ENCODE data around the gene PANK1. TPM values are rescaled to one million over a fixed set of nuclear protein-coding genes. Genes with fewer than 3 reads are reported as not detected.
"Not testable (repeated sequence)": the region's sequence is repeated elsewhere in the genome, so short reads cannot be mapped to it uniquely, and the experiment has no call there.

PANK1 gene
- total and polyA plus RNA-seq, 2 donors, result 3.7 to 6.5 TPM

DNA sequence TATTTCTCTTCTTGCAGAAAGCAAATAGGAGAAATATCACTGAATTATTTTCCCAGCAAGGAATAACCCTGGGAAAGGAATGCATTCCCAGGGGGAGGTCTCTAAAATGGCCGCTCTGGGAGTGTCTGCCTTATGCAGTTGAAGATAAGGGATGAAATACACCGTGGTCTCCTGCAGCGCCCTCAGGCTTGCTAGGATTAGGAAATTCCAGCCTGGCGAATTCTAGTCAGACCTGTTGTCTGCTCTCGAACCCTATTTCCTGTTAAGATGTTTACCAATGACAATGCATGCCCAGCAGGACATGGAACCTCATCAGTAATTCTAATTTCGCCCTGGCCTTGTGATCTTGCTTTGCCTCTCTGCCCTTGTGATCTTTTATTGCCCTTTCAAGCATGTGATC lies 24.7 kb downstream of the PANK1 start:
- 97% methylated on average over 6 of the region's 6 CpGs for WGBS
- not testable (repeated sequence) for H3K27me3 ChIP-seq (ENCODE audit: control insufficient read depth in 2 of 2, insufficient read depth in 1 of 2, low read length in 1 of 2); H3K4me1 ChIP-seq (ENCODE audit: control insufficient read depth in 2 of 2, insufficient read depth in 2 of 2, low read length in 2 of 2); H3K27ac ChIP-seq (ENCODE audit: low read depth in 1 of 2, low read length in 1 of 2); H3K36me3 ChIP-seq (ENCODE audit: control insufficient read depth in 2 of 2, insufficient read depth in 2 of 2, low read length in 1 of 2); H3K4me3 ChIP-seq (ENCODE audit: low read length in 2 of 2); DNase-seq (ENCODE audit: low read depth in 6 of 9, low spot score in 9 of 9)
- peaks cover 0 to 12% of the 10 kb centered on the region in 2 donors for H3K9me3 ChIP-seq (ENCODE audit: control insufficient read depth in 2 of 2, insufficient read depth in 1 of 2, low read length in 1 of 2)

GRCh38 chr10:89615824-89616223 lies 29.2 kb downstream of the PANK1 start:
- DNase-seq (ENCODE audit: low read depth in 6 of 9, low spot score in 9 of 9), result peak in 1 of 9 donors; percentile 19
- Histone ChIP-seq H3K4me1 (ENCODE audit: control insufficient read depth in 2 of 2, insufficient read depth in 2 of 2, low read length in 2 of 2) (peaks cover 4 to 14% of the 10 kb centered on the region in 2 donors), H3K27ac (ENCODE audit: low read depth in 1 of 2, low read length in 1 of 2) (no peak overlapping the region), H3K36me3 (ENCODE audit: control insufficient read depth in 2 of 2, insufficient read depth in 2 of 2, low read length in 1 of 2) (no peaks in the 10 kb centered on the region), H3K9me3 (ENCODE audit: control insufficient read depth in 2 of 2, insufficient read depth in 1 of 2, low read length in 1 of 2) (peaks cover 0 to 9% of the 10 kb centered on the region in 2 donors), H3K4me3 (ENCODE audit: low read length in 2 of 2) (no peak overlapping the region), H3K27me3 (ENCODE audit: control insufficient read depth in 2 of 2, insufficient read depth in 1 of 2, low read length in 1 of 2) (no peaks in the 10 kb centered on the region)
- 1% methylated on average over 1 of the region's 1 CpG for WGBS

GRCh38 chr10:89615112-89615511 lies 29.9 kb downstream of the PANK1 start:
- Histone ChIP-seq H3K4me3 (ENCODE audit: low read length in 2 of 2) (no peak overlapping the region), H3K27me3 (ENCODE audit: control insufficient read depth in 2 of 2, insufficient read depth in 1 of 2, low read length in 1 of 2) (no peaks in the 10 kb centered on the region), H3K9me3 (ENCODE audit: control insufficient read depth in 2 of 2, insufficient read depth in 1 of 2, low read length in 1 of 2) (peaks cover 0 to 2% of the 10 kb centered on the region in 2 donors), H3K4me1 (ENCODE audit: control insufficient read depth in 2 of 2, insufficient read depth in 2 of 2, low read length in 2 of 2) (peaks cover 4 to 14% of the 10 kb centered on the region in 2 donors), H3K27ac (ENCODE audit: low read depth in 1 of 2, low read length in 1 of 2) (no peak overlapping the region), H3K36me3 (ENCODE audit: control insufficient read depth in 2 of 2, insufficient read depth in 2 of 2, low read length in 1 of 2) (peaks cover 0 to 3% of the 10 kb centered on the region in 2 donors)
- DNase-seq (ENCODE audit: low read depth in 6 of 9, low spot score in 9 of 9), result peak in 5 of 9 donors; percentile 12 to 65 (median 31)
- WGBS, result 52% methylated on average over 3 of the region's 3 CpGs

DNA sequence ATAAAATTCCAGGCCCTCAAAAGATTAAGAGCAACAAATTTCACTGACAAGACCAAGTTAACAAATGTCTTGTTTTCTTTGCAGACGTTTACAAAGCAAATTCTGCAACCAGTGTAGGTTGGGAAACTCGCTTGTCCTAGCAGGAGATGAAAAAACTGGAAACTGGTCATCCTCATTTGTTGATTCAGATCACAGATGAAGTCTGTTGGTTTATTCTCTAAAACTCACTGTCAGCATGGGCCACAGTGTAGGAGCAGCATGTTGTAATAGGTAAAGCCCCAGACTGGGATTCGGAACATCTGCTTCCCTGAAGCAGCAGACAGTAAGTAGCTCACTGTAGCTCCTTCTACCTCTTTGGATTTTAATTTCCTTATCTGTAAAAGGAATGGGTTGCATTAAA lies 31.5 kb downstream of the PANK1 start:
- DNase-seq (ENCODE audit: low read depth in 6 of 9, low spot score in 9 of 9), result no peak
- Histone ChIP-seq H3K27me3 (ENCODE audit: control insufficient read depth in 2 of 2, insufficient read depth in 1 of 2, low read length in 1 of 2) (no peaks in the 10 kb centered on the region), H3K4me1 (ENCODE audit: control insufficient read depth in 2 of 2, insufficient read depth in 2 of 2, low read length in 2 of 2) (peaks cover 4 to 14% of the 10 kb centered on the region in 2 donors), H3K36me3 (ENCODE audit: control insufficient read depth in 2 of 2, insufficient read depth in 2 of 2, low read length in 1 of 2) (peaks cover 0 to 12% of the 10 kb centered on the region in 2 donors), H3K4me3 (ENCODE audit: low read length in 2 of 2) (no peak overlapping the region), H3K27ac (ENCODE audit: low read depth in 1 of 2, low read length in 1 of 2) (no peak overlapping the region), H3K9me3 (ENCODE audit: control insufficient read depth in 2 of 2, insufficient read depth in 1 of 2, low read length in 1 of 2) (no peaks in the 10 kb centered on the region)
- WGBS, result 97% methylated on average over 3 of the region's 3 CpGs

GRCh38 chr10:89611282-89611681 lies 33.8 kb downstream of the PANK1 start:
- peaks cover 4 to 11% of the 10 kb centered on the region in 2 donors for H3K4me1 ChIP-seq (ENCODE audit: control insufficient read depth in 2 of 2, insufficient read depth in 2 of 2, low read length in 2 of 2)
- DNase-seq (ENCODE audit: low read depth in 6 of 9, low spot score in 9 of 9), result no peak
- WGBS, result 97% methylated on average over 4 of the region's 4 CpGs

GRCh38 chr10:89609833-89610346 lies 35.2 kb downstream of the PANK1 start:
- WGBS, result 69% methylated on average over 2 of the region's 2 CpGs
- Histone ChIP-seq H3K4me3 (ENCODE audit: low read length in 2 of 2) (no peak overlapping the region), H3K4me1 (ENCODE audit: control insufficient read depth in 2 of 2, insufficient read depth in 2 of 2, low read length in 2 of 2) (peaks cover 0 to 1% of the 10 kb centered on the region in 2 donors), H3K9me3 (ENCODE audit: control insufficient read depth in 2 of 2, insufficient read depth in 1 of 2, low read length in 1 of 2) (no peaks in the 10 kb centered on the region), H3K36me3 (ENCODE audit: control insufficient read depth in 2 of 2, insufficient read depth in 2 of 2, low read length in 1 of 2) (peaks cover 0 to 12% of the 10 kb centered on the region in 2 donors), H3K27me3 (ENCODE audit: control insufficient read depth in 2 of 2, insufficient read depth in 1 of 2, low read length in 1 of 2) (no peaks in the 10 kb centered on the region), H3K27ac (ENCODE audit: low read depth in 1 of 2, low read length in 1 of 2) (no peak overlapping the region)
- peak in 2 of 9 donors; percentile 16 to 29 for DNase-seq (ENCODE audit: low read depth in 6 of 9, low spot score in 9 of 9)

More at GRCh38 chr10:89611282-89611681, 33.8 kb downstream of the PANK1 start:
- no peak overlapping the region for H3K4me3 ChIP-seq (ENCODE audit: low read length in 2 of 2)
- no peak overlapping the region for H3K27ac ChIP-seq (ENCODE audit: low read depth in 1 of 2, low read length in 1 of 2)
- peaks cover 0 to 12% of the 10 kb centered on the region in 2 donors for H3K36me3 ChIP-seq (ENCODE audit: control insufficient read depth in 2 of 2, insufficient read depth in 2 of 2, low read length in 1 of 2)
- no peaks in the 10 kb centered on the region for H3K27me3 ChIP-seq (ENCODE audit: control insufficient read depth in 2 of 2, insufficient read depth in 1 of 2, low read length in 1 of 2)
- H3K9me3 ChIP-seq (ENCODE audit: control insufficient read depth in 2 of 2, insufficient read depth in 1 of 2, low read length in 1 of 2), result no peaks in the 10 kb centered on the region

DNA sequence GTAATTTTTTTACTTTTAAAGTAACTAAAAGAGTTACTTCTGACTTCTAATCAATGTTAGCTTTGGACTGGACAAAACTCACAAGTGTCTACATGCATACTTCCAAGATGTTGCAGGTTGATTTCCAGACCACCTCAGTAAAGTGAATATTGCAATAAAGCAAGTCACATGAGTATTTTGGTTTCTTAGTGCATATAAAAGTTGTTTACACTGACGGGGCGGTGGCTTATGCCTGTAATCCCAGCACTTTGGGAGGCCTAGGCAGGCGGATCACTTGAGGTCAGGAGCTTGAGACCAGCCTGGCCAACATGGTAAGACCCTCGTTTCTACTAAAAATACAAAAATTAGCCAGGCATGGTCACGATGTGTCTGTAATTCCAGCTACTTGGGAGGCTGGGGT lies 40.8 kb downstream of the PANK1 start:
- WGBS, result 97% methylated on average over 5 of the region's 5 CpGs
- DNase-seq (ENCODE audit: low read depth in 6 of 9, low spot score in 9 of 9), result no peak
- no peak overlapping the region for H3K27ac ChIP-seq (ENCODE audit: low read depth in 1 of 2, low read length in 1 of 2)
- H3K27me3 ChIP-seq (ENCODE audit: control insufficient read depth in 2 of 2, insufficient read depth in 1 of 2, low read length in 1 of 2), result no peaks in the 10 kb centered on the region
- H3K4me3 ChIP-seq (ENCODE audit: low read length in 2 of 2), result no peak overlapping the region
- no peaks in the 10 kb centered on the region for H3K4me1 ChIP-seq (ENCODE audit: control insufficient read depth in 2 of 2, insufficient read depth in 2 of 2, low read length in 2 of 2)
- peaks cover 0 to 7% of the 10 kb centered on the region in 2 donors for H3K36me3 ChIP-seq (ENCODE audit: control insufficient read depth in 2 of 2, insufficient read depth in 2 of 2, low read length in 1 of 2)
- H3K9me3 ChIP-seq (ENCODE audit: control insufficient read depth in 2 of 2, insufficient read depth in 1 of 2, low read length in 1 of 2), result no peaks in the 10 kb centered on the region

DNA sequence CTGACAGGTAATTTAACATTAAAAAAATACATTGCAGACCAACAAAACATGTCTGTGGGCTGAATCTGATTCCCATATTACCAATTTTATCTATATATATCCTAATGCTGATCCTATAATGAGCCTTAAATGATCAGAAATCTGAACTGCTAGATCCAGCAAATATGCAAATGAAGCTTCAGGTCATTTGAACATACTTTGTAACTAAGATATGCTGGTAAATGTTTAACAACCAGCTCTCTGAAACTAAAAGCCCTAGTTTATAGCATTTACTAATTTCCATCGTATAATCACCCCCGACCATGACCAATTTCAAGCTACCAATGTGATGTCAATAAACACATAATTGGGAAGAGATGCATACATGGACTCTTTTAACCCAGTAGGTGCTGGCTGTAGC lies 42.1 kb downstream of the PANK1 start:
- H3K27me3 ChIP-seq (ENCODE audit: control insufficient read depth in 2 of 2, insufficient read depth in 1 of 2, low read length in 1 of 2), result no peaks in the 10 kb centered on the region
- no peaks in the 10 kb centered on the region for H3K4me1 ChIP-seq (ENCODE audit: control insufficient read depth in 2 of 2, insufficient read depth in 2 of 2, low read length in 2 of 2)
- DNase-seq (ENCODE audit: low read depth in 6 of 9, low spot score in 9 of 9), result no peak
- 98% methylated on average over 2 of the region's 2 CpGs for WGBS
- H3K27ac ChIP-seq (ENCODE audit: low read depth in 1 of 2, low read length in 1 of 2), result no peak overlapping the region
- no peaks in the 10 kb centered on the region for H3K9me3 ChIP-seq (ENCODE audit: control insufficient read depth in 2 of 2, insufficient read depth in 1 of 2, low read length in 1 of 2)
- peaks cover 0 to 7% of the 10 kb centered on the region in 2 donors for H3K36me3 ChIP-seq (ENCODE audit: control insufficient read depth in 2 of 2, insufficient read depth in 2 of 2, low read length in 1 of 2)
- no peak overlapping the region for H3K4me3 ChIP-seq (ENCODE audit: low read length in 2 of 2)

DNA sequence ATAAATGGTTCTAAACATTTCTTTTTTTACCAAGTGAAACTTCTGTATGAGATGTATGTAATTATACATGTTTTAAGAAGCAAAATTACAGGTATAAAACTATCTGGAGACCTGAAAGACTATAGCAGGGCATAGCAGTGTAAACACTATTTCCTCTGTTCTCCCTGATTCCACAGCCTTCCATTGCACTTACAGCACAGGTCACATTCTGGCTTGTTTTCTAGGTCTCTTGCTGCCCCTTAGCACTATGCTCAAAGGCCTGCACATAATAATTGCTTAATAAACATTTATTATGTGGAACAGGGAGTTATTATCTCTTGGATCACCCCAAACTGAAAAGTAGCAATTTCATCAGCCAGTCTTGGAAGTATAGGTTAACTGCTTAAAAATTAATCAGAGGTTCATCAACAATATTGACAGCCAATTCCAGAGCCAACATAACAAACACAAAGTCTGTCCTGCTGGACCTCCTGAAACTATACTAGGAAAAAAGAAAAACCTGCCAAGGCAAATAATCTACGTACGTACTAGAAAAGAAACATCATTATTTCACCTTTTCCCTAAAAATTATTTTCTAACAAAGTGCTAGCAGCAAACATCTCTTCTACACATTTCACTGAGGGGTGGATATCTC lies 43.2 kb downstream of the PANK1 start:
- Histone ChIP-seq H3K4me3 (ENCODE audit: low read length in 2 of 2) (no peak overlapping the region), H3K4me1 (ENCODE audit: control insufficient read depth in 2 of 2, insufficient read depth in 2 of 2, low read length in 2 of 2) (no peaks in the 10 kb centered on the region), H3K27ac (ENCODE audit: low read depth in 1 of 2, low read length in 1 of 2) (no peak overlapping the region), H3K27me3 (ENCODE audit: control insufficient read depth in 2 of 2, insufficient read depth in 1 of 2, low read length in 1 of 2) (no peaks in the 10 kb centered on the region), H3K36me3 (ENCODE audit: control insufficient read depth in 2 of 2, insufficient read depth in 2 of 2, low read length in 1 of 2) (peaks cover 0 to 7% of the 10 kb centered on the region in 2 donors), H3K9me3 (ENCODE audit: control insufficient read depth in 2 of 2, insufficient read depth in 1 of 2, low read length in 1 of 2) (no peaks in the 10 kb centered on the region)
- DNase-seq (ENCODE audit: low read depth in 6 of 9, low spot score in 9 of 9), result no peak
- 99% methylated on average over 2 of the region's 2 CpGs for whole genome bisulfite sequencing
